HG03196 (cell line): ENCODE results near the gene FBLN7.

Source experiments
- ATAC-seq: cut with Tn5 transposase; IDR thresholded peaks from one replicate; pipeline ENCODE4 v1.9.1; 2021; ENCODE audit not compliant: unreplicated experiment

The FBLN7 gene

DNA sequence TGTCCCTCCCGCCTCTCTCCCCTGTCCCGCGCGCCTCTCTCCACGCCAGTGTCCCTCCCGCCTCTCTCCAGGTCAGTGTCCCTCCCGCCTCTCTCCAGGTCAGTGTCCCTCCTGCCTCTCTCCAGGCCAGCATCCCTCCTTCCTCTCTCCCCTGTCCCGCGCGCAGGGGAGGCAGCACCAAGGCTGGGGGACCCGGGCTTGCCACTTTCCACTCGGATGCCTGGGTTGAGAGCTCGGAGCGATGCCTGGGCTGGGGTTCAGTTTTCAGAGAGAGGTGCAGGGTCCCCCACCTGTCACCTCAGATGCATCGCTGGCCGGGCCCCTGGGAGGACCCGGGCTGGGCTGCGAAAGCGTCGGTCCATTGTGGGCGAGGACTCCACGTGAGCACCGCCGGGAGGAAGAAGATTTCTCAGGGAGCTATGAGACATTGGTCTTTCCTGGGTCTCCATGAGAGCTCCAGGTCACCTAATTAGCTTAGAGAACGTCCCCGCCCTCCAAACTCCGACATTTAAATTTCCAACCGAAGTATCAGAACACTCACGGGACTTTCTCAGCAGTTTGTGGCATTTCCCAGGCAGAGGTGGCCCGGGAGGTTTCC, 2.1 kb downstream of the FBLN7 start:
- ATAC-seq = no peak

DNA sequence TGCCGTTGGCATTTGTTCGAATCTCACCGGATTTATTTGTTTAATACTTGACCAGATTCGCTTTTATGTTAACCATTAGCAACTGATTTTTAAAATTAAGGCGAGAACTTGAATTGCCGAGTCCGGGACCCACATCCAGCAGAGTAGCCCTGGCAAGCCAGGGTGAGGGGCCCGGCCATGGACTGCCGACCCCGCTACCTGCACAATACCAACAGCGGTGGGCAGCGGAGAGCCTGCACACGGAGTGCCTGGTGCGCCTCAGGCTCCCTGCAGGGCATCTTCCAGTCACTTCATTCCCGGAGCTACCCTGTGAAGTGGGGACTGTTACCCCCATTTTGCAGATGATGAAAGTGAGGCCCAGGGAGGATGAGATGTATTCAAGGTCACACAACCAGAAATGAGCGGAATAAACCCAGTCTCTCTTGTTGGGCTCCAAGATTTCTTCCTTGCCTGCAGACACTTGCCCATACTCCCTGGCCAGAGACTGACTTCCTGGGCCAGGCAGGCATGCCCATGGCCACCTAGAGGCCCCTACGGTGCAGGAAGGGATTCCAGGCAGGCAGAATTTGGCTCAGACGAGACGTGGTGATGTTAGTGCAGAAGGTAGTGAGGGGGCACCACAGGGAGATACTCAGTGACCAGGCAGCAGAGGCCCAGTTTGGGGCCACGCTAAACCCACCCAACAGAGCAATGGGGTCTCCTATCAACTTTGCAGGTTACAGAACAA, 2.9 kb downstream of the FBLN7 start:
- no peak for ATAC-seq

DNA sequence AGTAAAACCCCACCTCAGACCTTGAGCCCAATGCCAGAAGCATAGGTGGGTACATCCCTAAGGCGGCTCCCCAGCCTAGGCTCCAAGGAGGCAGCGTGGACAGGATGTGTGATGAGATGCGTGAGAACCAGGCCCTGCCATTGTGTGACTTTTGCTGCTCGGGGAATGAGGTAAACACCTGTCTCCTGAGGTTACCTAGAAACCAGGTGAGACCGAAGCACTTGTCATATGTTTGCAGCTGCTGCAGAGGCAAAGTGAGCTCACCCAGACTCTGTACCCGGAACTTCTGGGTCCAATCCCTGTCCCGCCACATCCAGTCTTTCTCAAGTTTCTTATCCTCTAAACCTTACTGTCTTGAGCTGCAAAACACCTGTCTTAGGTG, 3.4 kb downstream of the FBLN7 start:
- no peak for ATAC-seq

DNA sequence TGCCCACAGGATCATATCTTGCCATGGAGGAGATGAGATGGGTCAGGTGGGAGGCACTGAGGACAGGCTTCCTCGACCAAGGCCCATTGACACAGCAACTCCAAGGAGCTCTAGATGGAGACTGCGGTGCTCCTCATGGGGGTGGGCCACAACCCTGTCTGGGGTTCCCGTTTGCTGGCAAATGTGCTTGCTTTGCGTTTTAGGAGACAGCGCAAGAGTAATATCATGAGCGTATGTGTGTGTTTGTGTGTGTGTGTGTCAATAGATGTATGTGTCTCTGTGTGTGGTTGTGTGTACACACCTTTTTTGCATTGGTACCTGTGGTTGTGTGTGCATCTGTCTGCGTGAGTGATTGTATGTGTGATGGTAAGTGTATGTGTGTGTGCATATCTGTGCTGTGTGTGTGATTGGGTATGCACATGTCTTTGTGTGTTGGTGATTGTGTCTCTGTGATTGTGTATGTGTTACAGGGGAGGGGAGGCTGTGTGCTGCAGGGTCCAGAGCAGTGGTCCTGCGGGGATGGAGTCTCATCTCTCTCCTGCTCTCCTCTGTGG, 4.4 kb downstream of the FBLN7 start:
- no peak for ATAC-seq

DNA sequence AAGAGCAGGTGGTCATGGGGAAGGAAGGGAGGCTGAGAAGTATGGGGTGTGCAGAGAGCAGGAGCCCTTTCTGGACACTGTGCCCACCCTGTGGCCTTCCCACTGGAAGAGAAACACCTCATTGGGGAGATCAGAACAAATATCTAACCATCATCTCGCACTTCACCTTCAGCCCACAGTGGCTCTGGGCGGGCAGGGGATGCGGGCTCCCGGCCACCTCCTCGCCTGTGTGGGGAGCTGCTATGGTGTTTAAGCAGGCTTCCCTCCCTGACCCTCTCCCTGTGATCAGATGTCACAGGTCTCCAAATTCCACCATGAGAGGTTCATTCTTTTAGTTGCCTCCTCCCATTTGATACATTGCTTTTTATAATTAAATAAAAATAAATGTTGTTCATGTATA, 5.0 kb downstream of the FBLN7 start:
- ATAC-seq = no peak

DNA sequence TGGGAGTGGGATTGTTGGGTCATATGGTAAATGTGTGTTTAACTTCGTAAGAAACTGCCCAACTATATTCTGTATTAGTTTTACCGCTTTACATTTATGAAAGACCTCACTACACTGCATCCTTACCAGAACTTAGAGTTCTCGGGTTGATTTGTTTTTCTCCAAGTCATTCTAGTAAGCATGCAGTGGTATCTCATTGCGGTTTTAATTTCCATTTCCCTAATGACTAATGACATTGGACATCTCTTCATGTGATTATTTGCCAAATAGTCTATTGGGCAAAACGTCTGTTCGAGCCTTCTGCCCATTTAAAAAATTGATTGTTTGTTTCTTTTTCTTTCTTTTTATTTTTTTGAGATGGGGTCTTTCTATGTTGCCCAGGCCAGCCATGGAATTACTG, 6.8 kb downstream of the FBLN7 start:
- no peak for ATAC-seq

DNA sequence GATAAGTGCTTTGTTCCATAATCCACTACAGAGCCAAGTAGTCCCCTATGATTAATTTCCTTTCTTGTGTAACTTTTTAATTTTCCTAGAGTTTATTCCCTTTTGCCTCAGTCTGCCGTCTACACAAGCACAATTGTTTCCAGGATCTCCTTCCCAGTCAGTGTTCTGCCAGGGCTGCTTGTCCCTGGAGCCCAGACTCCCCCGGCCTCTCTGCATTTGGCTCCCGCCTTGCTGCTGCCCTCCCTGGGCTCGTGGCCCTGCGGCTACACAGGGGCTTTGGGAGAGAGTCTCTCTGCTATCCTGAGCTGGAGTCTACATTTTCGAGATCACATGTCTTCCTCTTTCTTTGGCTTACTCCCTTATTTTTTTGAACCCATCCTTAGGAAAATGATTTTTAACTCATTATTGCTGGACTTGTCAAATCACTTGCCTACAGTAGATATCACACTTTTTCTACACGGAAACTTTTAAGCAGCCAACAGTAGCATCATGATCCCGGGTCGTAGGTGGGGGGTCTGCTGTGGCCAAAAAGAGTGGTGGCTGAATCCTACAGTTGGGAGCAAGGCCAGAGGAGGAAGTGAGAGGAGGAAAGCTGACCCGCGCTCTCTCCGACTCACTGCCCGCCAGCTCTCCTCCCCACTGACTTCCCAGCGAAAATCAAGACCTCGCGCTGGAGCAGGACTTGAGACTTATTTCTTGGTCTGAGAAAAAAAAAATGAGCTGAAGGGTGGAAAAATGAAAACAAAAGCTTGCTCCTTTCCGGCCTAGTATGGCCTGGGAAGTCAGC, 9.4 kb downstream of the FBLN7 start:
- ATAC-seq = no peak

DNA sequence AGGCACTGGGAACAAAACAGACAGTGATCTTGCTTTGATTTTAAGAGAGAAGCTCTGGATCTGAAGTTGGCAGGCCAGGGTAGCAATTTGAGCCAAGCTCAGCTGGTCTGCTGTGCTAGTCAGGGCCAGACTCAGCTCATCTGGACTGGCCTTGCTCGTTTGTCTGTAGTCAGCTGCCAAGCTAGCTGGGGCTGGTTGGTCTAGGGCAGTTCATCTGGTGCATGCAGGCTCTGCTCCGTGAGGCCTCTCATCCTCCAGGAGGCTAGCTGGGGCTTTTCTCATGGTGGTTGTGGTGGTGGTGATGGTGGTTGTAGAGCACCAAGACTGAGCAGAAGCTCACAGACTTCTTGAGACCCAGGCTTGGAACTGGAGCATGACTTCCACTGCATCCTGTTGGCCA, 10.3 kb downstream of the FBLN7 start:
- ATAC-seq = no peak

DNA sequence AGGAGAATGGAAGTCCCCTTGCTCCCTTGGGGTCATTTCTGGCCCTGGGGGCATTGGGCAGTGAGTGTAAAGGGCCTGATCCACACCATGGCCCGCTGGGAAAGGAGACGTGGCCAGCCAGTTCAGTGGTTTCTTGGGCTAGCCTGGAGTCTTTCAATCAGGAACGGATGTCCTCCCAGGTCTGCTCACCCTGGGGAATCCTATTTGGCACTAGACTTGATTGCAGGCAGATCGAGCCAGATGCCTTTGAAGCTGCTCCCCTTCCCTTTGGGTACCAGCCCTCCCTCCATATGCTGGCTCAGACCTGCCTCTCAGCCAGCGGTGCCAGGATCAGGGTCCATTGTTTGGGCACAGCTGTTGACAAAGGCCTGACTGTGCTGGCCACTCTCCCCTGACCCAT, 11.0 kb downstream of the FBLN7 start:
- ATAC-seq = no peak

DNA sequence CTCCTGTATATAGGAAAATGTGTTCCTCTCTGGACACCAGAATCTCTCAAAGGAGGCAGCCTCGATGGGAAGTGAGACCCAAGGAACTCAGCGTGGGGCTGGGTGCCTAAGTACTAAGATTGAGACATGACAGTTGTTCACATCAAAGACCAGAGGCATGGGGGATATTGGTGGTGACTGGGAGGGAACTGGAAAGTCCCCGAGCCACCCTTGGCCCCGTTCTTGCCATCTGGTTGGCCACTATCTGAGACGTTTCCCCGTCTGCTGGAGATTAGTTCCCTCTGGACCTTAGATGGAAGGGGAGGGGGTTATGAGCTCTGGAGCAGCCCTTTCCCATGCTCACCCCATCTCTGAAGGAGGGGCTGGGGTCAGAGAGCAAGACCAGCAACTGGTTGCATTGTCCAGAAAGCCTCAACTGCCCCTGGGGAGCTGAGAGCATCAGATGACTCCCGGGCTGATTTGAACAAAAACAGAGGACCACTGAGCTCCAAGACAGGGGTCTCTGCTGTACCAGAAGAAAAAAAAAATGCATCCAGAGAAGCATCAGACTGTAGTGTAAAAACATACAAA, 11.8 kb downstream of the FBLN7 start:
- no peak for ATAC-seq

DNA sequence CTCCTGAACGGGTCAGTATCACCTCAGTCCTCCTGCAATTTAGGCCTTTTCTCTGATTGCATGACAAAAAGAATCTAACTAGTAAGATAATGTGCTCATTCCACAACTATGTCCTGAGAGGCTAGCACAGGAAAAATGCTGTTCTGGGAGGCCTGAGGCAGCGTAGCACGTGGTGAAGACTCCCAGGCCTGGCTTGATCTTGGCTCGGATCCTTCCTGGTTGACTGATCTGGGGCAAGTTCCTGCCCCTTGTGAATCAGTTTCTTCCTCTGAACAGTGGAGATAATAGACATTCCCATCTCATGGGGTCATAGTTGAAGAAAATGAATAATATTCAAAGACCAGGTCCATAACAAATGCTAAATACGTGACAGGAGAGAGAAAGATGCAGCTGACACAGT, 12.3 kb downstream of the FBLN7 start:
- no peak for ATAC-seq

DNA sequence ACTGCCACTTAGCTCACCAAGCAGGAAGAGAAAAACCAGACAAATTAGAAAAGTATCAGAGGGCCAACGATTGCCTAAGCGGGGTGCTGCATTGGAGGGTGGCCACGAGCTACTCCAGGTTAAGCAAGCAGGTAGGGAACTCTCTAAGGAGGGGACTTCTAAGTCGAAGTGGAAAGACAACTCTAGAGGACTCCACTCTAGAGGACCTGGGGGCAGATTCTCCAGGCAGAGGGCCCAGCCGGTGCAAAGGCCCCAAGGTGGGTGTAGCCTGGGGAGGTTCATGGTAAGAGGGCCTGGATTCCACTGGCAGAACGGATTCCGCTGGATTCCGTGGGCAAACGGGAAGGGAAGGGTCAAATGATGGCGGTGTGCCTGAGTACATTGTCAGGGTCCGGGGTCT, 12.7 kb downstream of the FBLN7 start:
- no peak for ATAC-seq

DNA sequence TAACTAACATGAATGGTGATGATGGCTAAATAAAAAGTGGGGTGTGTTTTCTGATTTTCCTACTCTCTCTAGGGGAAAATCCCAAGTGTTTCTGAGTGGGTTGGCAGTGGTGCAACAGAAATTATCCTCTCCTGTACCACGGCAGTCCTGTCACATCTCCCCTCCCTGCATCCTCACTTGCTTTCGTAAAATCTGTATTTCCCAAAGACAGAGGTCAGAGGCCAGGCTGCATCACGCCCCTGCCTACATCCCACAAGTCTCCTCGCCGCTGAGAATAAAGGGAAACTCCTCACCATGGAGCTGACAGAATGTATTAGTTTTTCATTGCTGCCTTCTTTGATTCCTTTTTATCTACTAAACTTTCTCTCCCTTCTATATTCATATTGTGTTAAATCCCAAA, 13.1 kb downstream of the FBLN7 start:
- ATAC-seq = no peak

DNA sequence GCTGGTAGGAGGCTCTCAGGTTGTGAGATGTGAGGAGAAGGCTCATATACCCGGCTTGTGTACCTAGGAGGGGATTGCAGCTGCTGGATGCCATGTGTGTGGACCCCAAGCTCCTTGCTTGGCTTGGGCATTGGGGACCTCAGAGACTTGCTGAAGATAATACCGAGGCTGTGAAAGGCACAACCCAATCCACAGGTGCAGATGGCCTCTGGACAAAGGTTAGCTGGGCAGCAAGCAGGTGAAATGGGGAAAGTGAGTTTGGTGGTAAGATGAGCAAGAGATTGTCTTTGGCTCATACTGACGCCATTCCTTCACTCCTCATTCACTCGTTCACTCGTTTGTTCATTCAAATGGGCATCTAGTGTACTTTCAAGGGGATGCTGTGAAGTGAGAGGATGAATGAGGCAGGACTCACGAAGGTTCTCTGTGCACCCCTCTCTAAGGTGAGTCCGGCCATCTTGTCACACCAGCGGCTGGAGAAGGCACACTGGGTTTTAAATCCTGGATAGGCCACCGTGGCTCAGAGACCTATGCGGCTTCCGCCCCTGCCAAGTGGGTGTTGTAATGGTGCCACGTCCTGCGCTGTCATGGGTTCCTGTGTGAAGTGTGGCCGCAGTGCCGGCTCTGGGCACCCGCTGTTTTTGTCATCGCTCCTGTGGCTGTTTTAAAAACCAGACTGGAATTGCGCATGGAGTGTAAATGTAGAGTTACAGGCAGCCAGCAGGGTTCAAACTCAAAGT, 13.7 kb downstream of the FBLN7 start:
- ATAC-seq = no peak

DNA sequence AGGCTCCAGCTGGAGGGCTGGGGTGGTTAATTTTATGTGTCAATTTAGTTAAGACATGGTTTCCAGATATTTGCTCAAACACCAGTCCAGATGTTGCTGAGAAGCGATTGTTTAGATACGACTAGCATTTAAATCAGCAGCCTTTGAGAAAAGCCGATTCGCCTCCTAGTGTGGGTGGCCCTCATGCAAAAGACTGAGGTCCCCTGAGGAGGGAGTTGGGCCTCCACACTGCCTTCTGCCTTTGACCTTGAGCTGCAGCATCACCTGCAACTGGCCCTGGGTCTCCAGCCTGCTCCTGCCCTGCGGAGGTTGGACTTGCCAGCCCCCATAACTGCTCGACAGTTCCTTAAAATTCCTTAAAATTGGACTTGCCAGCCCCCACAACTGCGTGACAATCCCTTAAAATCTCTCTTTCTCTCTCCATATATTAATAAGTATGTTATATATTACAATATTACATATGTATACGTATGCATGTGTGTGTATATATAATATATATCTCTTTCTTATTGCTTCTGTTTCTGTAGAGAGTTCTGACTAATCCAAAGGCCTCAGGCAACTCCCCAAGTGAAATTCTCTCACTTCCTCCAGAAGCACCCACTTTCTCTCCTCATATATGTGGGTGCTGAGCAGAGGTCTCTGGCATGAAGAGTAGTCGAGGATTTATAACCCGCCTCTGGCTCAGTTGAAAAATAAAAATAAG, 14.4 kb downstream of the FBLN7 start:
- ATAC-seq = no peak

DNA sequence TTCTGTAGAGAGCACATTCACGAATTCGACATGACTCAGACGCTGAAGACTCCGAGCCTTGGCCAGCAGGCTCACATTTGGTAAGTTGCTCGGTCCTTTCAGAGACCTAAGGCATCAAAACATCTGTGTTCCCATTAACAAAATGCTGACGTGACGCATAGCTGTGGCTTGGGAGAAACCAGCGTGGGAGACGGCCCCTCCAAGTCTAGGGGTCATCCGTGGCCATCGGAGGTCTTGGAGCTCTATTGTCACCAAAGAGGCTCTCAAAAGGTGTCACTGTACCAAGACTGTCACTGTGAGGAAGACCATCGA, 14.9 kb downstream of the FBLN7 start:
- ATAC-seq = no peak

DNA sequence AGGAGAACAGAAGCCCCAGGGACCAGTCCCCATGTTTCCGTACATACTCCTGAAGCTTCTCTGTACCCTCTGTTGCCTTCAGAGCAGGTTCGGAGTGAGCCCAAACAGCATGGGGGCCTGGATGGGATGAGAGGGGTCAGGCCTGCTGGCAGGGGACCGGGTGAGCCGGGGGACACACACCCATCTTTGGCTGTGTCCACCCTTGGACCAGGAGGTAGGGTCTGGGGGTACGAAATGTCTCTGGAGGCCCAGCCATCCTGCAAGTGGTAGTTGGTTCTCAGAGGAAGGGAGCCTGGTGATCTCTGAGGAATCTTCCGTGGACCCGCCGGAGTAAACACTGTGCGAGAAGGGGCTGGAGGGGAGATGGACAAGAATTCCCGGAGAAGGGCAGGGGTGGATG, 15.3 kb downstream of the FBLN7 start:
- no peak for ATAC-seq

DNA sequence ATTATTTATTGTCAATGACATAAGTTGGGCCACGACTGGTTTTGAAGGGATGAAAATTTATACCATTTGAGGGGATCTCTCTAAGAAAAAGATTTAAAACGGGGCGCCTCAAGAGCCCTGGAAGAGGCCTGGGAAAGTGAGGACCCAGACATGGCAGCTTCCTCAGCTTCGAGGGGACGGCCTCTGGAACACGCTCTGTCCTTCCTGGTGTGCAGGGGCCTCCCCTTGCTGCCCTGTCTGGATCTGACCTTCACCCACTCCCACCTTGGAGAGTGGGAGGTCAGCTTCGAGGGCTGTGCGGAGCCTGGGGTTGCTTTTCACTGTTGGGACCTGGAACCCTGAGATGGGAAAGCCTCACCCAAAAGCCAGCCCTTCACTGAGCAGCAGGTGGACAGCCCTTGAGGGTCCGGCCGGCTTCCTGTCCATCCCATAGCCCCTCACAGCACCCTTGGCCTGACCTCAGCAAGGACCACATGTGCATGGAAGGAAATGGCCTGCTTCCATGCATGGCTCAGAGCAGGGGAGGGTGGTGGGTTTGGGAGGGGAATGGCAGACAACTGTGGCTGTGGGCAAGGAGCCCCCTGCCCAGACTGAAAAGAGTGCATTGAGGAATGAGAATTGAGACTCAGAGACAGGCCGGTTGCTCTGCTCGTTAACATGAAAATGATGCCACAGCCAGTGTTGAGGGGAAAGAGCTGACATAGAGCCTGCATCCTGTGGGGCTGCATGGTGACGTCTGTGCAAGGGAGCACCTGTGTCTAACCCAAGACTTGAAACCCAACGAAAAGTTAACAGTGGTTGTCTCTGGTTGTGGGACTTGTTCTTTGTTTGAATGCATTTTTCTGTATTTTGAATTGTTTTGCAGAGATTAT, 16.3 kb downstream of the FBLN7 start:
- no peak for ATAC-seq

DNA sequence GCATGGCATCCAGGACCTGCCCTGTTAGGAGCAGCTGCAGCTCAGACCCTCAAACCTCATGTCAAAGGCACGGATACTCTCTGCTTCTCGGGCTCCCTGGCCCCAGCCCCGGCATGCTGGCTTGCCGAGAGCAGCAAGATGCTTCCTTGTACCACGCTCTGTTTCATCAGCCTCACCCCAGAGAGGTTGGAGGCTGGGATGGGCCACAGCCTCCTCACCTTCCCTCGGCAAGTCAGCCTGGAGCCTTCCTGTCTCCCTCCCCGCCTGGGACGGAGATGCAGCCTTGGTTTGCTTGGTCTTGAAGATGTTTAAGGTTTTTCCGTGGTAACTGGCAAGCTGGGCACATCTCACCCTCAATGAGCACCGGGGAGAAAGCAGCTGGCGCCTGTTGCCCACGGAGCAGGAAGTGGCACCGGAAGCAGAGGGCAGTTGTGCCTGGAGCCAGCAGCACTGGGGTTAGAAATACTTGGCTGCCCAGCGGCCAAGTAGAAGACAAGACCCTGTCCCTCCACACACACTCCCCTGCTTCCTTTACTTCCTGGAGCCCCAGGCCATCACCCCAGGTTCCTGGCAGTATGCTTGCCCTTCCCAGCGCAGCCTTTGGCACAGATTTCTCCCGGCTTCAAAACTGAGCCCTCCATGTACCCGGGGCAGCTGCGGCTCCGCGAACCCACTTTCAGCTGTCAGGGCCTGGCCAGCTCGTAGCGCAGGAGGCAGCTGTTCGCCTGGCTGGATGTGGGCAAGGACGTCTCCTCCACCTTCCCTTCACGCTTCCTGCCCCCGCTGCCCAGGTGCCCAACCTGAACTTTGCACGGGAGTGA, 17.4 kb downstream of the FBLN7 start:
- no peak for ATAC-seq
